HFF-Myc (cell line): ENCODE results near the gene CHCHD6.

ENCODE experiments used
- DNase-seq: peaks from one replicate; pipeline ENCODE4 v3.0.0-alpha.2; 2011; ENCODE audit warnings: low read depth; ENCODE audit errors: extremely low read depth
- H3K4me3 ChIP-seq: replicated peaks from 2 replicates; pipeline ENCODE4 v1.5.1; 2011; ENCODE audit warnings: low read depth, mild to moderate bottlenecking, control low read depth, low read length
- TF ChIP-seq, protein P1 (sequence below): IDR thresholded peaks from 2 replicates; pipeline ENCODE4 v1.5.1; 2012; ENCODE audit warnings: mild to moderate bottlenecking, low read depth, low read length, control low read depth; ENCODE audit errors: missing control alignments

The CHCHD6 gene

DNA sequence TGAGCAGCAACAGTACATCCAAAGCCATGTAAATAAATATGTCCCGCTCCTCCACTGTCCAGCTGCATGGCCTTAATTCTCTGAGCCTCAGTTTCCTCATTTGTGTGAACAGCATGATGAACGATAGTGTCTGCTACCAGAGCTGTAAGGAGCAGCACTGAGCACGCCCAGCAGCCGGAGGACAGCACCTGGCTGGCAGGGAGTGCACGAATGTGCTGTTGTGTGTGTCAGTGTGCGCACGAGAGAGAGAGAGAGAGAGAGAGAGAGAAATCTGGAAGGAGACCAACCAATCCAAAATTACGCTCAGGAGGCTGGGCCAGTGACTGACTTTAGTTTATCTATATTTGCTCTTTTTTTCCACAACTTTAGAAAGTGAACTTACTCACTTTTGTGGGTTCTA lies 252.3 kb downstream of the CHCHD6 start:
- H3K4me3 ChIP-seq, result no peak overlapping the region
- DNase-seq, result no peak
- TF ChIP-seq, protein P1, sequence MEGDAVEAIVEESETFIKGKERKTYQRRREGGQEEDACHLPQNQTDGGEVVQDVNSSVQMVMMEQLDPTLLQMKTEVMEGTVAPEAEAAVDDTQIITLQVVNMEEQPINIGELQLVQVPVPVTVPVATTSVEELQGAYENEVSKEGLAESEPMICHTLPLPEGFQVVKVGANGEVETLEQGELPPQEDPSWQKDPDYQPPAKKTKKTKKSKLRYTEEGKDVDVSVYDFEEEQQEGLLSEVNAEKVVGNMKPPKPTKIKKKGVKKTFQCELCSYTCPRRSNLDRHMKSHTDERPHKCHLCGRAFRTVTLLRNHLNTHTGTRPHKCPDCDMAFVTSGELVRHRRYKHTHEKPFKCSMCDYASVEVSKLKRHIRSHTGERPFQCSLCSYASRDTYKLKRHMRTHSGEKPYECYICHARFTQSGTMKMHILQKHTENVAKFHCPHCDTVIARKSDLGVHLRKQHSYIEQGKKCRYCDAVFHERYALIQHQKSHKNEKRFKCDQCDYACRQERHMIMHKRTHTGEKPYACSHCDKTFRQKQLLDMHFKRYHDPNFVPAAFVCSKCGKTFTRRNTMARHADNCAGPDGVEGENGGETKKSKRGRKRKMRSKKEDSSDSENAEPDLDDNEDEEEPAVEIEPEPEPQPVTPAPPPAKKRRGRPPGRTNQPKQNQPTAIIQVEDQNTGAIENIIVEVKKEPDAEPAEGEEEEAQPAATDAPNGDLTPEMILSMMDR, result no peak

GRCh38 chr3:126956866-126957650 lies 253.0 kb downstream of the CHCHD6 start:
- TF ChIP-seq, protein P1, result no peak
- DNase-seq, result no peak
- H3K4me3 ChIP-seq, result no peak overlapping the region

DNA sequence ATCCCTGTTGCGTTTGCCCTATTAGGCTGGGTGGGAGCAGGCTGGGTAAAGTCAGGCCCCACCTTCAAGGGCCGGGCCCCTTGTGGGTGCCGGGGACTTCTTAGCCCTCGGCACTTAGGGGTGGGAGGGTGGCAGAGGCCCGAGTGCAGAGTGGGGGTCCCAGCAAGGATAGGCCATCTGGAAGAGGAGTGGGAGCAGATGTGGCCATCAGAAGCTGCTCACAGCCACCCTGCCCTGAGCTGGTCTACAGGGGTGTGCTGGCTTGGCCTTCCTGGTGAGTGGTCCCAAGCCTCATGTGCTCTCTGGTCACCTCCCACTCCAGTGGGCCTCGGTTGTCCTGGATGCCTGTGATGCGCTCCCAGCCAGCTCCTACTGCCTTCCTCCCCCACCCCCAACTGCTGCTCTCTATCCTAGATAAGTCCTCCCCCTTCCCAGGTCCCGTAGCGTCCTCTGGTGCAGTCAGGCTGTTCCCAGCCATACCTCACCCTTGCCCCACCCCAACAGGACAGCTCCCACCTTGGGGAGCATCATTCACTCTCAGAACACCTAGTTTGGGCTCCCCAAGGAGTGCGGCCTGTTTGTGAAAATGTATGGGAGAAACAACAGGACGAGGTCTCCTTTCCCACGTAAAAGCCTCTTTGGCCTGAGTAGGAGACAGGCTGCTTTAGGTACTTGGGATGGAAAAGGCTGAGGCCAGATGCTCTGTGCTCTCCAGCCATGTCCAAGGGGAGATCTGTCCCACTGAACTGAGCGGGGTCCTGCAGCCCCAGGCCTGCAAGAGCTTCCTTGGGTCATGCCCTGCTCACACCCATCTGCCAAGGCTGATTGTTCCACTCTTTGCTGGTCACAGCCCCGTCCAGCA lies 254.0 kb downstream of the CHCHD6 start:
- H3K4me3 ChIP-seq, result no peak overlapping the region
- TF ChIP-seq, protein P1, result no peak
- no peak for DNase-seq

DNA sequence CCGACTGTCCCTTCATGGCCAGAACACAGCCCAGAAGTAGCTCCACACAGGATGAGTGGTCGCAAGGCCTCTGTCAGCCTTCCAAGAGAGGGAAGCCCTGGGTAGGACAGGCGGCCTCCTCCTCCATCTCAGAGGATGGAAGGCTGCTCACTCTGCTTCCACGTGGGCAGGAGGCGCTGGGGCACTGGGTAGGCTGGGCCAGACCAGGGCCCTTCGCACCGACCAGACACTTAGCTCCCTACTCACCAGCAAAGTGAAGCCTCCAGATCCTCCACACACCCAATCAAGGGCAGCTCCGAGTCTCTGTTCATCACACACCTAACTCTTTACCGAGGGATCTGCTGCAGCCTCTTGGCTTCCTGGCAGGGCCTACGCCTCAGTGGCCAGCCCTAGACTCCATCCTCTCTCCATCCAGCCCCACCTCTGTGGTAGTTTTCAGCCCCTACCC lies 254.6 kb downstream of the CHCHD6 start:
- no peak for DNase-seq
- no peak overlapping the region for H3K4me3 ChIP-seq
- TF ChIP-seq, protein P1, result no peak

DNA sequence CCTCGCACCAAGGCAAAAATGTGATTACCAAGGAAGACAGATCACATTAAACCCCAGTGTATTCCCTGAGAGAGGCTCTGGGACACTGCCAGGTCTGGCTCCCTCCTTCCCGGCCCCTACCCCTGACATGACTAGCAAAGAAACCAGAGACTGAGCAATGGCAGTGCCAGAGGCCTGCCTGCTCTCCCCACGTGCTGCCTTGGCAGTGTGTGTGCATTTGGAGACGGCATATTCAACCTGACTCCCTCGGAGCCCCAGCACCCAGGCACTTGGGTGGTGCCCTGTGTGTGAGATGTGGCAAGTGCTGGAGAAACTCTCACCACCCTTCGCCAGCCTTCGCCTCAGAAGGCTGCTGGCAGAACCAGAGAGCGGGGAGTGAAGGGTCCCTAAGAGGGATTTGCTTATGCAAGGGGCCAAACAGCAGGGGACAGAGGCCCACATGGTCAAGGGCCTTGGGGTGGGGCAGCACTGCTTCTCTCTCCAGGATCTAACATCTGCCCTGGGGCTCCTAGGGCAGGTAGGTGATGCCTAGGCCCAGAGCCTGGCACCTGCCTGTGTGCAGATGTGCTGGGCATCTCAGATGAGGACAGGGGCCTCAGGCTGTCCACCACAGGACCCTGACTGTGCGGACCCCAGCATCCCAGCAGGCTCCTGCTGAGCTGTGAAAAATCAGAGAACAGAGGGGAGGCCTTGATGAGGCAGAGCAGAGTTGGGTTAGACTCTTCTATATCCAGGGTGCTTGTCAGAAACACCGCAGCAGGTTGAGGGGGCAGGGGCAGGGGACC lies 255.3 kb downstream of the CHCHD6 start:
- TF ChIP-seq, protein P1, result no peak
- no peak for DNase-seq
- H3K4me3 ChIP-seq, result no peak overlapping the region

DNA sequence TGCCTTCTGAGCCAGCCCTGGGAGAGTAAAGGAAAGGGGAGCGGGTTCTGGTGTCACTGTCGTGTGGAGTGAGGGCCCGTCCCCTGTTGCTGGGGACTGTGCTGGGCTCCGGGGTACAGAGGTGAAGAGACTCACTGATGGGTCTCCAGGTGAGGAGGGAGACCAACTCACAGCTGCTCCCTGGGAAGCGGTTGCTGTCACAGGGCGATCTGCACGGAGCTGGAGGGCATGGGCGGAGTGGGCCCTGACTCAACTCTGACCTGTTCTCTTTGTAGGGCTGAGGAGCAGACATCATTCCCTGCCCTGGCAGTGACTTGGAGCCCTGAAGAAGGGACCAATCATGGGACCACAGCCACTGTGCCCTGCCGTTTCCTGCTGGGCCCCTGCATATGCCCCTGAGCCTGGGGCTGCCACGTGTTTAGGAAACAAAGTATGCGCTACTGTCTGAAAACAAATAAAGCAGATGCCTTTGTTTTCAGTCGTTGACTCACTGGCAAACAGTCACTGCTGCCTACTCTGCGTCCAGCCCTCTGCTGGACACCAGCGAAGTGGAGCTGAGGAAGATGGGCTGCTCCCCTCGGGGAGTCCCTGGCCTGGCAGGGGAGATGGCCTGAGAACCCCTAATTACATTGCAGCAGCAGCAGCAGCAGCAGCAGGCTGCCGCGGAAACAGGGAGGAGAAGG lies 256.0 kb downstream of the CHCHD6 start:
- H3K4me3 ChIP-seq, result no peak overlapping the region
- DNase-seq, result no peak
- TF ChIP-seq, protein P1, result peak; percentile 52
